Kidney epithelial cell (primary cell): ENCODE data around the gene TMEM212. TPM values are rescaled to one million over a fixed set of nuclear protein-coding genes. Genes with fewer than 3 reads are reported as not detected.
A peak's percentile ranks its signal among the peaks of the same experiment; 100 is the strongest.

Experiments
- DNase-seq: peaks from one replicate; pipeline ENCODE4 v3.0.0-alpha.2; 2010; ENCODE audit warnings: low read depth
- H3K27me3 ChIP-seq: 2 replicates; pipeline ENCODE4 v1.6.0; 2011; ENCODE audit warnings: low read length; ENCODE audit not compliant: control insufficient read depth, insufficient read depth
- H3K36me3 ChIP-seq: 2 replicates; pipeline ENCODE4 v1.5.1; 2011; ENCODE audit warnings: low read length; ENCODE audit not compliant: control insufficient read depth, insufficient read depth
- H3K4me3 ChIP-seq: 2 replicates; pipeline ENCODE4 v1.5.1; 2011; ENCODE audit warnings: low read depth, mild to moderate bottlenecking, control low read depth, low read length
- total RNA-seq: library from RNA; depleted of rRNA; stranded (reverse); fragments of >200 nt; gene quantifications from 2 replicates; pipeline ENCODE4 v1.2.3, GENCODE V29; 2015
- TF ChIP-seq, protein P1 (sequence below): IDR thresholded peaks from 2 replicates; pipeline ENCODE4 v1.5.1; 2011; ENCODE audit warnings: mild to moderate bottlenecking, moderate library complexity, low read length, control low read depth, inconsistent platforms; ENCODE audit not compliant: insufficient read depth, poor library complexity, severe bottlenecking

Gene TMEM212
- total RNA-seq, 1 donor from 2014 or later = not detected

DNA sequence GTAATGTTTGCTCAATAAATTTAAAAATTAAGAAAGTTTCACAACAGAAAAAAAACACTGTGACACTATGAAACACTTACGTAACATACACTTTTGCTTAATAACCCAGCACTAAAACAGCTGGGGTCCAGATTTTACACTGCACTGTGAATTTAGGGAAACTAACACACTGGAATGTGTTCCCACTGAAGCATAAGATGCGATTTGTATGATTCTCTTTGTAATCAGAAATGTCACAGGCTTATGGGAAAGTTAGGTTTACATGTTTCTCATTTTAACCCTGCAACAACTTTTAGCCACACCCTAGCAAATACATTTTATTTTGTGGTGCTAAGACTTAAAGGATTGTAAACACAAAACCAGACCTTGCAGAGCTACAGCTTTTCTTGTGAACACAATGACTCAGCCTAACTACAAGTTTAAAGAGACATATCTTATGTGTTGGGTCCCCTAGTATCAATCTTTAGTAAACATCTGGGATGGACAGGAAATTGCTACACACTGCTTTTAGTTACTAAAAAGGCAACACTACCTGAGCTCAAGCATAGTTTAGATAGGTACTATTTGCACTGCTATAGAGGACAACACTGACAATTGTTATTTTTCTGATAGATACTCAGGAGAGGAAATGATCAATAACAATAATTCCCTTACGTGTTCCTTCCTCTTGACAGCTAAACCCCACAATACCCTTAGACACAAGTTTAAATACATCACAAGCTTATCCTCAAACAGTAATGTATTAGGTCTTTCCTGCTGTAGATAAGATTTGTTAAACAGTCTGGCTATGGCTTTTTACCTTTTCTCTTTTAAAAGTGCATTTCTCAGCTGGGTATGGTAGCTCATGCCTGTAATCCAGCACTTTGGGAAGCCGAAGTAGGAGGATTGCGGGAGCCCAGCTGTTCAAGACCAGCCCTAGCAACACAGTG is 36.7 kb upstream of the TMEM212 start:
- DNase-seq = no peak
- TF ChIP-seq, protein P1, sequence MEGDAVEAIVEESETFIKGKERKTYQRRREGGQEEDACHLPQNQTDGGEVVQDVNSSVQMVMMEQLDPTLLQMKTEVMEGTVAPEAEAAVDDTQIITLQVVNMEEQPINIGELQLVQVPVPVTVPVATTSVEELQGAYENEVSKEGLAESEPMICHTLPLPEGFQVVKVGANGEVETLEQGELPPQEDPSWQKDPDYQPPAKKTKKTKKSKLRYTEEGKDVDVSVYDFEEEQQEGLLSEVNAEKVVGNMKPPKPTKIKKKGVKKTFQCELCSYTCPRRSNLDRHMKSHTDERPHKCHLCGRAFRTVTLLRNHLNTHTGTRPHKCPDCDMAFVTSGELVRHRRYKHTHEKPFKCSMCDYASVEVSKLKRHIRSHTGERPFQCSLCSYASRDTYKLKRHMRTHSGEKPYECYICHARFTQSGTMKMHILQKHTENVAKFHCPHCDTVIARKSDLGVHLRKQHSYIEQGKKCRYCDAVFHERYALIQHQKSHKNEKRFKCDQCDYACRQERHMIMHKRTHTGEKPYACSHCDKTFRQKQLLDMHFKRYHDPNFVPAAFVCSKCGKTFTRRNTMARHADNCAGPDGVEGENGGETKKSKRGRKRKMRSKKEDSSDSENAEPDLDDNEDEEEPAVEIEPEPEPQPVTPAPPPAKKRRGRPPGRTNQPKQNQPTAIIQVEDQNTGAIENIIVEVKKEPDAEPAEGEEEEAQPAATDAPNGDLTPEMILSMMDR = no peak
- Histone ChIP-seq H3K4me3 (no peak overlapping the region), H3K27me3 (no peaks in the 10 kb centered on the region), H3K36me3 (no peaks in the 10 kb centered on the region)

- Histone ChIP-seq H3K36me3 (no peaks in the 10 kb centered on the region), H3K4me3 (no peak overlapping the region), H3K27me3 (no peaks in the 10 kb centered on the region)
- no peak for DNase-seq
- TF ChIP-seq, protein P1 = no peak
These were observed 35.9 kb upstream of the TMEM212 start for GRCh38 chr3:171807129-171807675.

GRCh38 chr3:171807806-171808205 is 35.3 kb upstream of the TMEM212 start:
- H3K27me3 ChIP-seq = no peaks in the 10 kb centered on the region
- DNase-seq = no peak
- TF ChIP-seq, protein P1 = no peak
- H3K4me3 ChIP-seq = no peak overlapping the region
- no peaks in the 10 kb centered on the region for H3K36me3 ChIP-seq

DNA sequence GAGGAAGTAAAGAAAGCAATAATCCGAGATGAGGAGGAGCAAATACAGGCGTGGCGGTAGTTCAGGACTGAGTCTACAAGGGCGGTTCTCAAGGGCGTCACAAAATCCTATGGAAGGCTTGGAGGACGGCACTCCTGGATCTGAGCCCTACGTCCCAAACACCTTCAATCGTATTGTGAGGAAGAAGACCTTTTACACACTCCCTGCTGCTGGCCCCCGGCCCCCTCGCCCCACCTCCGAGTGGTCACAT is 33.6 kb upstream of the TMEM212 start:
- DNase-seq = no peak
- TF ChIP-seq, protein P1 = no peak
- Histone ChIP-seq H3K27me3 (no peaks in the 10 kb centered on the region), H3K36me3 (no peaks in the 10 kb centered on the region), H3K4me3 (peak overlapping the region; percentile 65)

DNA sequence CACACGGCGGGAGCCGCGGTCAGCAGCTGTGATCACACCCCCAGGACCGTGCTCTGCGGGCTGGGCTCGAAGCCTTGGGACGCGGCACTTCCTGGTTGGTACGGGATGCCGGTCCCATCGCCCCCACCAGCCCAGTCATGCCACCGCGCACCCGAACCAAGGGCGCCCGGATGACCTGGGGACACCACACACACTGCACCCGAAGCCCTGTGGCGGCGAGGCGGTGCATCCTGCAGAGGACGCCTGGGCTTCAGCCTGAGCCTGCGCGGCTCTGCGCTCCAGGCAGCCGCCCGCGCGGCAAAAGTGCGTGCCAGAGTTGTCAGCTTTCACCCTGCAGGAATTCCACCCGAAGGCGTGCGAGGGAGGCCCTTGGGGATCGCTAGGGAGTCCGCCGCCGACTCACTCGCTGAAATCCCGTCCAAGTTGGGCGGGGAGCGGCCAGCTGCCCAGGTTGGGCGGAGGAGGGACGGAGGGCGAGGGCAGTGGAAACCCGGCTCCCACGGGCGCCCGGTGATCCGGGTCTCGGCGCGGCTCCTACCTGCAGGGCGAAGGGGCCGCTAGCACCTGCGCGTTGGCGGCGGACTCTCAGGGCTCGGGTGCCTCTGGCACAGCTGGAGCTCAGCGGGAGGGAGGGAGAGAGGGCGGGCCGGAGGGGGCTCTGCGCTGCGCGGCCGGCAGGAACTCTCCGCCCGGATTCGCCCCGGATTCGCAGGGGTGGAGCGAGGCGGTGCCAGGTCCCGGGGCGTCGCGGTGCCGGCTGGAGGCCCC is 33.1 kb upstream of the TMEM212 start, which contains the start of gene PLD1:
Gene PLD1, minus strand, starts transcription at position 623 of the 768 bp plus-strand sequence. CDS start 72,432 bp downstream, outside the sequence.
- peak within 1 kb of the TSS; percentile 65 for H3K4me3 ChIP-seq
- no peaks in the 10 kb centered on the region for H3K36me3 ChIP-seq
- H3K27me3 ChIP-seq = no peaks in the 10 kb centered on the region
- TF ChIP-seq, protein P1 = peak; percentile 15
- DNase-seq = no peak
